SK-N-SH treated with all-trans-retinoic acid at 6 μM for 48 hours (cell line): ENCODE data around the gene ASS1.

Source experiments
- ATAC-seq: fragments of 200-7000 bp; cut with Tn5 transposase; 3 replicates; pipeline ENCODE4 v1.9.1; 2020; ENCODE audit warnings: mild to moderate bottlenecking, moderate library complexity
- ARNTL ChIP-seq: fragments of 450-650 bp; formaldehyde crosslinking; IDR thresholded peaks from 2 replicates; pipeline ENCODE4 v1.5.0; 2020; ENCODE audit warnings: low read depth, mild to moderate bottlenecking, moderate library complexity, borderline replicate concordance
- BACH2 ChIP-seq: fragments of 250-450 bp; sonication (Bioruptor Pico); IDR thresholded peaks from 2 replicates; pipeline ENCODE4 v1.9.0; 2021; ENCODE audit warnings: mild to moderate bottlenecking, borderline replicate concordance
- CSDC2 ChIP-seq: fragments of 250-450 bp; sonication (Bioruptor Pico); IDR thresholded peaks from 2 replicates; pipeline ENCODE4 v1.5.0; 2020; ENCODE audit warnings: mild to moderate bottlenecking, moderate library complexity
- ESRRG ChIP-seq: fragments of 250-450 bp; sonication (Bioruptor Pico); IDR thresholded peaks from 2 replicates; pipeline ENCODE4 v1.6.1; 2021; ENCODE audit warnings: mild to moderate bottlenecking
- GLIS3 ChIP-seq: fragments of 250-450 bp; sonication (Bioruptor Pico); IDR thresholded peaks from 2 replicates; pipeline ENCODE4 v1.5.0; 2020; ENCODE audit warnings: mild to moderate bottlenecking, moderate library complexity
- ISL1 ChIP-seq: fragments of 250-450 bp; sonication (Bioruptor Pico); IDR thresholded peaks from 2 replicates; pipeline ENCODE4 v2.1.2; 2022; ENCODE audit warnings: mild to moderate bottlenecking, moderate library complexity
- OSR1 ChIP-seq: fragments of 250-450 bp; sonication (Bioruptor Pico); IDR thresholded peaks from 2 replicates; pipeline ENCODE4 v1.8.0; 2022; ENCODE audit warnings: moderate library complexity, mild to moderate bottlenecking, inconsistent platforms
- PPARA ChIP-seq: fragments of 250-450 bp; sonication (Bioruptor Pico); IDR thresholded peaks from 2 replicates; pipeline ENCODE4 v1.5.0; 2020; ENCODE audit warnings: mild to moderate bottlenecking, borderline replicate concordance
- RARB ChIP-seq: fragments of 250-450 bp; sonication (Bioruptor Pico); IDR thresholded peaks from 2 replicates; pipeline ENCODE4 v1.8.0; 2021; ENCODE audit warnings: mild to moderate bottlenecking, moderate library complexity
- SNAI2 ChIP-seq: fragments of 250-450 bp; sonication (Bioruptor Pico); IDR thresholded peaks from 2 replicates; pipeline ENCODE4 v1.5.0; 2020; ENCODE audit warnings: mild to moderate bottlenecking, moderate library complexity
- TCF4 ChIP-seq: fragments of 250-450 bp; sonication (Bioruptor Pico); IDR thresholded peaks from 2 replicates; pipeline ENCODE4 v1.8.0; 2021; ENCODE audit warnings: mild to moderate bottlenecking, moderate library complexity, borderline replicate concordance
- TOX ChIP-seq: fragments of 250-450 bp; sonication (Bioruptor Pico); IDR thresholded peaks from 2 replicates; pipeline ENCODE4 v1.8.0; 2021; ENCODE audit warnings: mild to moderate bottlenecking, moderate library complexity, borderline replicate concordance
- ZC3H10 ChIP-seq: fragments of 250-450 bp; sonication (Bioruptor Pico); IDR thresholded peaks from 2 replicates; pipeline ENCODE4 v1.5.1; 2021; ENCODE audit warnings: mild to moderate bottlenecking, moderate library complexity
- ZFP3 ChIP-seq: fragments of 250-450 bp; sonication (Bioruptor Pico); IDR thresholded peaks from 2 replicates; pipeline ENCODE4 v1.5.0; 2020; ENCODE audit warnings: mild to moderate bottlenecking, moderate library complexity
- ZFP30 ChIP-seq: fragments of 450-650 bp; formaldehyde crosslinking; IDR thresholded peaks from 2 replicates; pipeline ENCODE4 v1.5.0; 2022; ENCODE audit warnings: mild to moderate bottlenecking, moderate library complexity
- ZNF70 ChIP-seq: fragments of 450-650 bp; formaldehyde crosslinking; IDR thresholded peaks from 2 replicates; pipeline ENCODE4 v1.5.0; 2020; ENCODE audit warnings: mild to moderate bottlenecking, moderate library complexity
- TF ChIP-seq, protein P1 (sequence below): fragments of 250-450 bp; sonication (Bioruptor Pico); IDR thresholded peaks from 2 replicates; pipeline ENCODE4 v1.8.0; 2021; ENCODE audit warnings: low read depth, mild to moderate bottlenecking, moderate library complexity, borderline replicate concordance
- TF ChIP-seq, protein P2 (sequence below): fragments of 250-450 bp; sonication (Bioruptor Pico); IDR thresholded peaks from 2 replicates; pipeline ENCODE4 v1.5.1; 2020; ENCODE audit warnings: low read depth, mild to moderate bottlenecking, moderate library complexity
- TF ChIP-seq, protein P3 (sequence below): fragments of 250-450 bp; sonication (Bioruptor Pico); IDR thresholded peaks from 2 replicates; pipeline ENCODE4 v1.5.0; 2020; ENCODE audit warnings: mild to moderate bottlenecking, moderate library complexity
- TF ChIP-seq, protein P4 (sequence below): fragments of 250-450 bp; sonication (Bioruptor Pico); IDR thresholded peaks from 2 replicates; pipeline ENCODE4 v1.8.0; 2020; ENCODE audit warnings: mild to moderate bottlenecking, moderate library complexity, borderline replicate concordance

The ASS1 gene

DNA sequence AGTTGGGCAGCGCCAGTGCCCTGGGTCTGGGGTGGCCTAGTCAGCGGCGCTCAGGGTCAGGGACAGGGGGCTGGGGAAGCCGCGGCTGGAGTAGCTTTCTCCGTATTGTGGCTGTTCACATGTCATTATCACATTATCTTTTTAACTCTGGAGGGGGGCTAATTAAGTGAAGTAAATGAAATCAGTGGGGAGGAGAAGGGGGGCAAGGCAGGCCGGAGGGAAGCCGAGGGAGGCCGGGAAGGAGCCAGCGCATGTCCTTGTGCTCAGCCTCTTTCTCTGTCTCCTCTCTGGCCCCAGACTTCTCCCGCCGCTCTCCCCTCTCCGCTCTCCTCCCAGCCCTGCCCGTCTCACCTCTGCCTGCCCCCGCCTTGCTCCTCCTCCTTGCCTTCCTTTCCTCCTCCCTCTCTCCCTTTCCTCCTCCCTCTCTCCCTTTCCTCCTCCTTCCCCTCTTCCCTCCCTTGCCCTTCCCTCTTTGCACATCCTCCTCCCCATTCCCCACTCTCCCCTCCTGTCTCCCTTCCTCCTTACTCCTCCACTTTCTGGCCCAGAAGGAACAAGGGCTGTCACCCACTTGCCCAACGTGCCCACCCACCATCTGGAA, 38.7 kb downstream of the ASS1 start:
- no peak for ATAC-seq
- TF ChIP-seq ESRRG (CRISPR knock-in tag), result no peak
- TF ChIP-seq CSDC2, result no peak
- TF ChIP-seq ISL1 (CRISPR knock-in tag), result no peak
- no peak for TF ChIP-seq SNAI2 (CRISPR knock-in tag)
- TF ChIP-seq, protein P1, sequence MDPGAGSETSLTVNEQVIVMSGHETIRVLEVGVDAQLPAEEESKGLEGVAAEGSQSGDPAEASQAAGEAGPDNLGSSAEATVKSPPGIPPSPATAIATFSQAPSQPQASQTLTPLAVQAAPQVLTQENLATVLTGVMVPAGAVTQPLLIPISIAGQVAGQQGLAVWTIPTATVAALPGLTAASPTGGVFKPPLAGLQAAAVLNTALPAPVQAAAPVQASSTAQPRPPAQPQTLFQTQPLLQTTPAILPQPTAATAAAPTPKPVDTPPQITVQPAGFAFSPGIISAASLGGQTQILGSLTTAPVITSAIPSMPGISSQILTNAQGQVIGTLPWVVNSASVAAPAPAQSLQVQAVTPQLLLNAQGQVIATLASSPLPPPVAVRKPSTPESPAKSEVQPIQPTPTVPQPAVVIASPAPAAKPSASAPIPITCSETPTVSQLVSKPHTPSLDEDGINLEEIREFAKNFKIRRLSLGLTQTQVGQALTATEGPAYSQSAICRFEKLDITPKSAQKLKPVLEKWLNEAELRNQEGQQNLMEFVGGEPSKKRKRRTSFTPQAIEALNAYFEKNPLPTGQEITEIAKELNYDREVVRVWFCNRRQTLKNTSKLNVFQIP (CRISPR knock-in tag), result no peak
- TF ChIP-seq, protein P2, sequence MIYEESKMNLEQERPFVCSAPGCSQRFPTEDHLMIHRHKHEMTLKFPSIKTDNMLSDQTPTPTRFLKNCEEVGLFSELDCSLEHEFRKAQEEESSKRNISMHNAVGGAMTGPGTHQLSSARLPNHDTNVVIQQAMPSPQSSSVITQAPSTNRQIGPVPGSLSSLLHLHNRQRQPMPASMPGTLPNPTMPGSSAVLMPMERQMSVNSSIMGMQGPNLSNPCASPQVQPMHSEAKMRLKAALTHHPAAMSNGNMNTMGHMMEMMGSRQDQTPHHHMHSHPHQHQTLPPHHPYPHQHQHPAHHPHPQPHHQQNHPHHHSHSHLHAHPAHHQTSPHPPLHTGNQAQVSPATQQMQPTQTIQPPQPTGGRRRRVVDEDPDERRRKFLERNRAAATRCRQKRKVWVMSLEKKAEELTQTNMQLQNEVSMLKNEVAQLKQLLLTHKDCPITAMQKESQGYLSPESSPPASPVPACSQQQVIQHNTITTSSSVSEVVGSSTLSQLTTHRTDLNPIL (CRISPR knock-in tag), result no peak
- TF ChIP-seq TCF4 (CRISPR knock-in tag), result no peak
- TF ChIP-seq GLIS3 (CRISPR knock-in tag), result no peak

DNA sequence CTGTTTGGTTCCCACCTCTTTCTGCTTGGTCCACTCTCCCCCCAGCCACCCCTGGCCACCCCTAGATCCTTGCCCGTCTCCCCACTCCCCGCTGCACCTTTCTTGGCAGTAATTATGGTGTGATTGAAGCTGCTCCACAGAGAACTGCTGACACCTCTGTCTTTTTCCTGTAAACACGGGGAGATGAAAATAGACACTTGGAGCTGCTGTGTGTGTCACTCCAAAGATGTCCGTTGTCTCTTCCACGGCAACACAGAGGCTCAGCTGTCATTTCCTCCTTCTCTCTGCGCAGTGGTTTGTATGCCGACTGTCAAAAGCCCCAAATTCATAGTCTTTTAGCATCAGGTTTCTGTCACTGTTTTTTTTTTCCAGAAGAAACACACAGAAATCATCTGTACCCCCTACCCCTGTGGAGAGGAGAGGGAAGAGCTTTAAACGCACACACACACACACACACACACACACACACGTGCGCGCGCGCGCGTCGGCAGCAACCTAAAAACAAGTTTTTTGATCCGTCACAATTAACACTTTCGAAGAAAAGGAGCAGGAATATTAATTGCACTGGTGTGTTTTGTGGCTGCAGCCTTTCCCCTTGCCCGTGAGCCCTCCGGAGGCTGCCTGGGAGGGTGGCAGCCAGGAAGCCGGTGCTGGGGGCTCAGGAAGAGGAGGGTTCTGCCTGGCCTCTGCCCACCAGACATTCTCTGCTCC, 39.8 kb downstream of the ASS1 start:
- no peak for TF ChIP-seq PPARA (CRISPR knock-in tag)
- TF ChIP-seq RARB, result no peak
- TF ChIP-seq ZFP3 (CRISPR knock-in tag), result no peak
- no peak for TF ChIP-seq TCF4 (CRISPR knock-in tag)
- TF ChIP-seq CSDC2, result no peak
- no peak for TF ChIP-seq ISL1 (CRISPR knock-in tag)
- TF ChIP-seq ARNTL (CRISPR knock-in tag), result no peak
- TF ChIP-seq, protein P3, sequence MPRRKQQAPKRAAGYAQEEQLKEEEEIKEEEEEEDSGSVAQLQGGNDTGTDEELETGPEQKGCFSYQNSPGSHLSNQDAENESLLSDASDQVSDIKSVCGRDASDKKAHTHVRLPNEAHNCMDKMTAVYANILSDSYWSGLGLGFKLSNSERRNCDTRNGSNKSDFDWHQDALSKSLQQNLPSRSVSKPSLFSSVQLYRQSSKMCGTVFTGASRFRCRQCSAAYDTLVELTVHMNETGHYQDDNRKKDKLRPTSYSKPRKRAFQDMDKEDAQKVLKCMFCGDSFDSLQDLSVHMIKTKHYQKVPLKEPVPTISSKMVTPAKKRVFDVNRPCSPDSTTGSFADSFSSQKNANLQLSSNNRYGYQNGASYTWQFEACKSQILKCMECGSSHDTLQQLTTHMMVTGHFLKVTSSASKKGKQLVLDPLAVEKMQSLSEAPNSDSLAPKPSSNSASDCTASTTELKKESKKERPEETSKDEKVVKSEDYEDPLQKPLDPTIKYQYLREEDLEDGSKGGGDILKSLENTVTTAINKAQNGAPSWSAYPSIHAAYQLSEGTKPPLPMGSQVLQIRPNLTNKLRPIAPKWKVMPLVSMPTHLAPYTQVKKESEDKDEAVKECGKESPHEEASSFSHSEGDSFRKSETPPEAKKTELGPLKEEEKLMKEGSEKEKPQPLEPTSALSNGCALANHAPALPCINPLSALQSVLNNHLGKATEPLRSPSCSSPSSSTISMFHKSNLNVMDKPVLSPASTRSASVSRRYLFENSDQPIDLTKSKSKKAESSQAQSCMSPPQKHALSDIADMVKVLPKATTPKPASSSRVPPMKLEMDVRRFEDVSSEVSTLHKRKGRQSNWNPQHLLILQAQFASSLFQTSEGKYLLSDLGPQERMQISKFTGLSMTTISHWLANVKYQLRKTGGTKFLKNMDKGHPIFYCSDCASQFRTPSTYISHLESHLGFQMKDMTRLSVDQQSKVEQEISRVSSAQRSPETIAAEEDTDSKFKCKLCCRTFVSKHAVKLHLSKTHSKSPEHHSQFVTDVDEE (CRISPR knock-in tag), result no peak
- no peak for TF ChIP-seq ZC3H10 (CRISPR knock-in tag)
- no peak for TF ChIP-seq ZFP30
- no peak for TF ChIP-seq TOX
- no peak for TF ChIP-seq SNAI2 (CRISPR knock-in tag)
- no peak for TF ChIP-seq BACH2 (CRISPR knock-in tag)
- no peak for TF ChIP-seq ZNF70 (CRISPR knock-in tag)
- TF ChIP-seq ESRRG (CRISPR knock-in tag), result no peak
- TF ChIP-seq, all 23 proteins: peak for 0
- ATAC-seq, result no peak

DNA sequence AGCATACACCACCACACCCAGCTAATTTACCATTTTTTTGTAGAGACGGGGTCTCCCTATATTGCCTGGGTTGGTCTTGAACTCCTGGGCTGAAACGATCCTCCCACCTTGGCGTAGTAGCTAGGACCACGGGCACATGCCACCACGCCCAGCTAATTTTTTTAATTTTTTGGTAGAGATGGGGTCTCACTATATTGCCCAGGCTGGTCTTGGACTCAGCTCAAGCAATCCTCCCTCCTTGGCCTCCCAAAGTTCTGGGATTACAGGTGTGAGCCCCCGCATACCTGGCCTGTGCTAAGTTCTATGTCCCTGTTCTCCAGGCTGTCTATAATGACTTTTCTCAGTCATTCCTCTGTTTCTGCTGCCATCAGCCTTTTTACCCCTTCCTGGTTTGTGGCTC, 41.3 kb downstream of the ASS1 start:
- TF ChIP-seq BACH2 (CRISPR knock-in tag), result no peak
- TF ChIP-seq, protein P3 (CRISPR knock-in tag), result no peak
- TF ChIP-seq ARNTL (CRISPR knock-in tag), result no peak
- TF ChIP-seq TOX, result no peak
- no peak for TF ChIP-seq TCF4 (CRISPR knock-in tag)
- TF ChIP-seq ISL1 (CRISPR knock-in tag), result no peak
- no peak for TF ChIP-seq ZFP30
- no peak for TF ChIP-seq ZFP3 (CRISPR knock-in tag)
- TF ChIP-seq OSR1 (CRISPR knock-in tag), result no peak
- TF ChIP-seq, protein P4, sequence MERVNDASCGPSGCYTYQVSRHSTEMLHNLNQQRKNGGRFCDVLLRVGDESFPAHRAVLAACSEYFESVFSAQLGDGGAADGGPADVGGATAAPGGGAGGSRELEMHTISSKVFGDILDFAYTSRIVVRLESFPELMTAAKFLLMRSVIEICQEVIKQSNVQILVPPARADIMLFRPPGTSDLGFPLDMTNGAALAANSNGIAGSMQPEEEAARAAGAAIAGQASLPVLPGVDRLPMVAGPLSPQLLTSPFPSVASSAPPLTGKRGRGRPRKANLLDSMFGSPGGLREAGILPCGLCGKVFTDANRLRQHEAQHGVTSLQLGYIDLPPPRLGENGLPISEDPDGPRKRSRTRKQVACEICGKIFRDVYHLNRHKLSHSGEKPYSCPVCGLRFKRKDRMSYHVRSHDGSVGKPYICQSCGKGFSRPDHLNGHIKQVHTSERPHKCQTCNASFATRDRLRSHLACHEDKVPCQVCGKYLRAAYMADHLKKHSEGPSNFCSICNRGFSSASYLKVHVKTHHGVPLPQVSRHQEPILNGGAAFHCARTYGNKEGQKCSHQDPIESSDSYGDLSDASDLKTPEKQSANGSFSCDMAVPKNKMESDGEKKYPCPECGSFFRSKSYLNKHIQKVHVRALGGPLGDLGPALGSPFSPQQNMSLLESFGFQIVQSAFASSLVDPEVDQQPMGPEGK (CRISPR knock-in tag), result no peak
- ATAC-seq, result no peak
